PC-9 (cell line): ENCODE results near the gene LSG1. TPM values are rescaled to one million over a fixed set of nuclear protein-coding genes. Genes with fewer than 3 reads are reported as not detected.
A peak's percentile ranks its signal among the peaks of the same experiment; 100 is the strongest.

ENCODE experiments used
- BruUV-seq: library from RNA; stranded (reverse); fragments of 400-500 nt; replicated peaks from 2 replicates; lab custom pipeline; 2021; lab: Mats Ljungman, UMichigan
- CTCF ChIA-PET: fragments of 300-600 bp; sonication (Branson Sonifier 250); formaldehyde crosslinking; loops from one replicate; lab custom pipeline; 2022; ENCODE audit warnings: antibody characterized with exemption; lab: Charles Lee
- POLR2A ChIA-PET: fragments of 300-600 bp; sonication (Branson Sonifier 250); formaldehyde crosslinking; loops from one replicate; lab custom pipeline; 2022; ENCODE audit warnings: antibody characterized with exemption; ENCODE audit not compliant: unreplicated experiment; lab: Charles Lee
- DNase-seq, 2 experiments: peaks; one replicate each; pipeline versions ENCODE4 v3.0.0 to v3.0.0-alpha.2; 2015 to 2022; ENCODE audit warnings: mixed read lengths in 1 of 2
- H2AFZ ChIP-seq: fragments of 200-600 bp; sonication (generic); 2 replicates; pipeline ENCODE4 v1.8.1; 2017; ENCODE audit warnings: antibody characterized with exemption
- H3F3A ChIP-seq: fragments of 200-600 bp; sonication (generic); 2 replicates; pipeline ENCODE4 v1.8.1; 2017; ENCODE audit warnings: antibody characterized with exemption, mild to moderate bottlenecking, low read depth; ENCODE audit not compliant: insufficient read depth
- H3K27ac ChIP-seq: fragments of 200-600 bp; sonication (generic); 2 replicates; pipeline ENCODE4 v1.6.1; 2016; ENCODE audit warnings: mixed run types
- H3K27me3 ChIP-seq: fragments of 200-600 bp; sonication (generic); 2 replicates; pipeline ENCODE4 v1.6.1; 2016; ENCODE audit warnings: low read depth, mixed run types; ENCODE audit not compliant: insufficient read depth
- H3K36me3 ChIP-seq: fragments of 200-600 bp; sonication (generic); 2 replicates; pipeline ENCODE4 v1.6.1; 2016; ENCODE audit warnings: low read depth, mixed run types
- H3K4me1 ChIP-seq: fragments of 200-600 bp; sonication (generic); replicated peaks from 2 replicates; pipeline ENCODE4 v1.6.1; 2016; ENCODE audit warnings: mixed run types; ENCODE audit not compliant: insufficient read depth
- H3K4me2 ChIP-seq: fragments of 200-600 bp; sonication (generic); 2 replicates; pipeline ENCODE4 v1.6.1; 2017; ENCODE audit warnings: mixed run types
- H3K4me3 ChIP-seq: fragments of 200-600 bp; sonication (generic); 2 replicates; pipeline ENCODE4 v1.6.1; 2016; ENCODE audit warnings: mixed run types
- H3K79me2 ChIP-seq: fragments of 200-600 bp; sonication (generic); 2 replicates; pipeline ENCODE4 v1.6.1; 2017; ENCODE audit warnings: low read depth, mixed run types
- H3K9me2 ChIP-seq: fragments of 200-600 bp; sonication (generic); 2 replicates; pipeline ENCODE4 v1.8.1; 2017; ENCODE audit warnings: mild to moderate bottlenecking; ENCODE audit not compliant: insufficient read depth
- H3K9me3 ChIP-seq: fragments of 200-600 bp; sonication (generic); 2 replicates; pipeline ENCODE4 v1.8.1; 2016; ENCODE audit warnings: low read depth; ENCODE audit not compliant: insufficient read depth
- H4K20me1 ChIP-seq: fragments of 200-600 bp; sonication (generic); 2 replicates; pipeline ENCODE4 v1.8.1; 2017; ENCODE audit not compliant: insufficient read depth
- CTCF ChIP-seq: fragments of 200-600 bp; sonication (generic); conservative IDR thresholded peaks from 2 replicates; pipeline ENCODE4 v1.6.1; 2017; ENCODE audit warnings: mixed run types, antibody characterized with exemption, mild to moderate bottlenecking, moderate library complexity
- EZH2 ChIP-seq: fragments of 200-600 bp; sonication (generic); IDR thresholded peaks from 2 replicates; pipeline ENCODE4 v1.8.0; 2017; ENCODE audit warnings: antibody characterized with exemption, low read depth
- intact Hi-C: fragments of 100-400 bp; cut with micrococcal nuclease; formaldehyde crosslinking; loops from one replicate; pipeline ENCODE4 v1.10.0; 2022; ENCODE audit not compliant: unreplicated experiment
- total RNA-seq: library from RNA; stranded (reverse); gene quantifications from 2 replicates; pipeline ENCODE4 v1.2.3, GENCODE V29; 2021

The LSG1 gene
- total RNA-seq, 1 experiment from 2014 or later, result 71.8 TPM

- H3K4me3 ChIP-seq, result peak within 1 kb of the TSS; percentile 74
- H3K9me2 ChIP-seq, result no peaks in the 10 kb centered on the region
- no TSS peak for BruUV-seq
- no peak for TF ChIP-seq EZH2
- TF ChIP-seq CTCF, result peak; percentile 43; the same call in 1 of the 2 replicates
- no peaks in the 10 kb centered on the region for H3K36me3 ChIP-seq
- intact Hi-C loops, result loop anchor here (2.0 kb wide), 1 partner anchor 161 kb away; no protein-coding TSS in a partner anchor
- CTCF ChIA-PET, result interaction anchor here (0.5 to 1.2 kb wide), 5 partner anchors 13 to 638 kb away, joined by 3 to 19 read pairs (median 4); partner anchors contain the start of gene XXYLT1
- DNase-seq, result peak; percentile 79 to 96
- no peaks in the 10 kb centered on the region for H4K20me1 ChIP-seq
- peak within 1 kb of the TSS; percentile 98 for H2AFZ ChIP-seq
- H3F3A ChIP-seq, result peaks cover 10% of the 10 kb centered on the region; the same call in 1 of the 2 replicates
- H3K9me3 ChIP-seq, result no peaks in the 10 kb centered on the region
- no peaks in the 10 kb centered on the region for H3K4me1 ChIP-seq
- POLR2A ChIA-PET, result interaction anchor here (0.5 to 0.7 kb wide), 10 partner anchors 12 to 891 kb away, joined by 3 to 7 read pairs (median 4); no protein-coding TSS in a partner anchor
- peak within 1 kb of the TSS; percentile 73 for H3K27ac ChIP-seq
- H3K4me2 ChIP-seq, result peak within 1 kb of the TSS; percentile 87
- no peaks in the 10 kb centered on the region for H3K27me3 ChIP-seq
- no peaks in the 10 kb centered on the region for H3K79me2 ChIP-seq
These were observed 38.5 kb downstream of the LSG1 start, which contains the start of gene TMEM44 for GRCh38 chr3:194633349-194634004. Gene TMEM44 (minus strand): TSS chr3:194633419. CDS start chr3:194633215, 204 bp downstream.

- Histone ChIP-seq H3K9me3 (no peaks in the 10 kb centered on the region), H3K27ac (no peak overlapping the region), H3K36me3 (no peaks in the 10 kb centered on the region), H3K4me3 (peak overlapping the region; percentile 74), H4K20me1 (no peaks in the 10 kb centered on the region), H3F3A (peaks cover 10% of the 10 kb centered on the region; the same call in 1 of the 2 replicates), H3K4me2 (peak overlapping the region; percentile 78), H3K79me2 (no peaks in the 10 kb centered on the region), H3K4me1 (no peaks in the 10 kb centered on the region), H3K9me2 (no peaks in the 10 kb centered on the region), H3K27me3 (no peaks in the 10 kb centered on the region), H2AFZ (peak overlapping the region; percentile 71; the same call in 1 of the 2 replicates)
- no peak for DNase-seq
- CTCF ChIA-PET, result no interaction called here
- POLR2A ChIA-PET, result interaction anchor here (0.7 kb wide), 1 partner anchor 245 kb away, joined by 5 read pairs; no protein-coding TSS in a partner anchor
- no peak for TF ChIP-seq CTCF
- TF ChIP-seq EZH2, result no peak
- BruUV-seq, result no TSS peak
- intact Hi-C loops, result loop anchor here (2.0 kb wide), 1 partner anchor 160 kb away; no protein-coding TSS in a partner anchor
These were observed 39.1 kb downstream of the LSG1 start for GRCh38 chr3:194632809-194633348.

GRCh38 chr3:194632226-194632808 lies 39.7 kb downstream of the LSG1 start:
- no peaks in the 10 kb centered on the region for H3K27me3 ChIP-seq
- intact Hi-C loops, result loop anchor here (2.0 kb wide), 1 partner anchor 160 kb away; no protein-coding TSS in a partner anchor
- TF ChIP-seq CTCF (no peak), EZH2 (no peak)
- H3K4me1 ChIP-seq, result no peaks in the 10 kb centered on the region
- H2AFZ ChIP-seq, result 0 out of 2 replicates have a peak overlapping the region, but pooled peaks have one; percentile 71
- peaks cover 10% of the 10 kb centered on the region; the same call in 1 of the 2 replicates for H3F3A ChIP-seq
- H3K4me3 ChIP-seq, result peak overlapping the region; percentile 74
- POLR2A ChIA-PET, result no interaction called here
- no peak for DNase-seq
- no peaks in the 10 kb centered on the region for H3K36me3 ChIP-seq
- no TSS peak for BruUV-seq
- H4K20me1 ChIP-seq, result no peaks in the 10 kb centered on the region
- CTCF ChIA-PET, result no interaction called here
- H3K9me2 ChIP-seq, result no peaks in the 10 kb centered on the region
- peak overlapping the region; percentile 78 for H3K4me2 ChIP-seq
- H3K27ac ChIP-seq, result no peak overlapping the region
- no peaks in the 10 kb centered on the region for H3K79me2 ChIP-seq
- no peaks in the 10 kb centered on the region for H3K9me3 ChIP-seq
